Measurements from ENCODE around the gene SYTL4. TPM values are rescaled to one million over a fixed set of nuclear protein-coding genes. Genes with fewer than 3 reads are reported as not detected.
"Not testable (repeated sequence)": the region's sequence is repeated elsewhere in the genome, so short reads cannot be mapped to it uniquely, and the experiment has no call there.

Gene SYTL4
- total RNA-seq, 4 donors from 2014 or later, result 5.4 to 14.9 (median 6.9) TPM

DNA sequence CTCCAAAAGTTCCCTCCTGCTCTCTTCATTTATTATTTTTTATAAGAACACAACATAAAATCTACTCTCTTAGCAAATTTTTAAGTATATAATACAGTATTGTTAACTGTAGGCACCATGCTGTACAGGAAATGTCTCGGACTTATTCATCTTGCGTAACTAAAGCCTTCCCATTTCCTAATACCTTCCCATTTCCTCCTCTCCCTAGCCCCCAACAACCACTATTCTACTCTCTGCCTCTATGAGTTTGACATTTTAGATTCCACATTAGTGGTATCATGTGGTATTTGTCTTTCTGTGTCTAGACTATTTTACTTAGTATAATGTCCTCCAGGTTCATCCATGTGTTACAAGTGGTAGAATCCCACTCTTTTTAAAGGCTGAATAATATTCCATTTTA lies 15.8 kb upstream of the SYTL4 start:
- WGBS, 2 donors, result 83 to 85% methylated on average over 2 of the region's 2 CpGs
- TF ChIP-seq, protein P1, sequence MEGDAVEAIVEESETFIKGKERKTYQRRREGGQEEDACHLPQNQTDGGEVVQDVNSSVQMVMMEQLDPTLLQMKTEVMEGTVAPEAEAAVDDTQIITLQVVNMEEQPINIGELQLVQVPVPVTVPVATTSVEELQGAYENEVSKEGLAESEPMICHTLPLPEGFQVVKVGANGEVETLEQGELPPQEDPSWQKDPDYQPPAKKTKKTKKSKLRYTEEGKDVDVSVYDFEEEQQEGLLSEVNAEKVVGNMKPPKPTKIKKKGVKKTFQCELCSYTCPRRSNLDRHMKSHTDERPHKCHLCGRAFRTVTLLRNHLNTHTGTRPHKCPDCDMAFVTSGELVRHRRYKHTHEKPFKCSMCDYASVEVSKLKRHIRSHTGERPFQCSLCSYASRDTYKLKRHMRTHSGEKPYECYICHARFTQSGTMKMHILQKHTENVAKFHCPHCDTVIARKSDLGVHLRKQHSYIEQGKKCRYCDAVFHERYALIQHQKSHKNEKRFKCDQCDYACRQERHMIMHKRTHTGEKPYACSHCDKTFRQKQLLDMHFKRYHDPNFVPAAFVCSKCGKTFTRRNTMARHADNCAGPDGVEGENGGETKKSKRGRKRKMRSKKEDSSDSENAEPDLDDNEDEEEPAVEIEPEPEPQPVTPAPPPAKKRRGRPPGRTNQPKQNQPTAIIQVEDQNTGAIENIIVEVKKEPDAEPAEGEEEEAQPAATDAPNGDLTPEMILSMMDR (IDR thresholded peaks at IDR 0.05), result no peak
- TF ChIP-seq POLR2A (IDR thresholded peaks at IDR 0.05), result no peak
- DNase-seq, result no peak
- H3K27me3 ChIP-seq, result peaks cover 0 to 3% (median 0%) of the 10 kb centered on the region in 4 donors
- no peaks in the 10 kb centered on the region for H3K36me3 ChIP-seq
- no peak overlapping the region for H3K27ac ChIP-seq
- peaks cover 0 to 23% (median 0%) of the 10 kb centered on the region in 3 donors for H3K4me1 ChIP-seq
- no peaks in the 10 kb centered on the region for H3K9me3 ChIP-seq
- intact Hi-C loops (cut with DNase I), result no loop called here
- no peak overlapping the region for H3K4me3 ChIP-seq

DNA sequence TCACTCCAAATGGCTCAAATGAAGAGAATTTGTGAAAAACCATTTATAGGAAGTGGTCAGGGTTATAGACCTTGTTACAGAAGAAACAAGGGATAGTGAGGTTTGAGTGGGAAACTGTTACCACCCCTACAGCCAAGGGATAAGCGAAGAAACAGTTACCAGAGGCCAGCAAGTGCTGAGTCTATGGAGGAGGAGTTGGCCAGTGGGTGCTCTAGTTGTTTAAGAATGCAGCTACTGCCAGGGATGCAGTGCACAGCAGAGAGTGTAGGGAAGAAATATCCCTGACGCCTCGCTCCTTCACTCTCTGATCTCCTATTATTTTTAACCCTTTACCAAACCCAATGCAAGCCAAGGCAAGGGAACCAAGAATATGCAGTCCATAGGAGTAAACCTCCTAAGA lies 15.2 kb upstream of the SYTL4 start:
- DNase-seq, result no peak
- no peak for TF ChIP-seq POLR2A (IDR thresholded peaks at IDR 0.05)
- TF ChIP-seq, protein P1 (IDR thresholded peaks at IDR 0.05), result no peak
- Histone ChIP-seq H3K36me3 (no peaks in the 10 kb centered on the region), H3K4me1 (peaks cover 0 to 23% (median 0%) of the 10 kb centered on the region in 3 donors), H3K27ac (peak overlapping the region in 1 of 4 donors; percentile 67), H3K27me3 (peaks cover 0 to 3% (median 0%) of the 10 kb centered on the region in 4 donors), H3K9me3 (no peaks in the 10 kb centered on the region), H3K4me3 (no peak overlapping the region)
- intact Hi-C loops (cut with DNase I), result no loop called here
- WGBS, 2 donors, result 52 to 68% methylated on average over 3 of the region's 3 CpGs

DNA sequence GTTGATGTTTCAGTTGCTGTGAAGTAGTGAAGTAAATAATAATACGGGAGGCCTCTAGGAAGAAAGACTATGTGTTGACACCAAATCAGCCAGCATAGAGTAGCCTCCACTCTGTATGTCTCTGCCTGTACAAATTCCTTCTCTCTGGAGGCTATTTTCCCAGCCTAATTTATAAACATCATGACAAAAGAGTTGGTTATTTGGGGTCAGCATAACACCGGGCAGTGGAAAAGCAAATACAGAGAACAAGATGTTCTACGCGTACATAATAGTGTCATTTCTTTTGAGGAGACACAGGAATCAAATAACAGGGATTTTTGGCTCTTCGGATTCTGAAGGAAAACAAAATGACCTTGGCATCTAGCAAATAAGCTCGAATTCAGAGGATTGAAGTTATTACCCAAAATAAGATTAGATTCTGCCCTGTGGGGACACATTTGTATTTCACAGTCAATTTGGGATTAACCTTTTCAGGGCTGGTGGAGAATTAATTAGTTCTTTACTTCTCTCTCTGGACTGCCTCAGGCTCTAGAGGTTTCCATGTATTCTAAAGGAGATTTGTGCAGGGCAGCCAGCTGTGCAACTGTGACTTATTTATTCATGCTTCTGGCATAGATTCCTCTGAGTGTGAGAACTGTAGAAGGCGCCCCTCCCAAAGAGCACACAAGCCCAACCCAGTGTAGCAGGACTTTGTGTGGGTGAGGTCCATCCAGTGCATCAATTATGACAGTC lies 14.1 kb upstream of the SYTL4 start:
- Histone ChIP-seq H3K27ac (peak overlapping the region; percentile 22 to 69 (median 46)), H3K4me1 (peaks cover 0 to 23% (median 0%) of the 10 kb centered on the region in 3 donors), H3K9me3 (no peaks in the 10 kb centered on the region), H3K4me3 (peak overlapping the region in 1 of 4 donors; percentile 2), H3K36me3 (no peaks in the 10 kb centered on the region), H3K27me3 (peaks cover 0 to 3% (median 0%) of the 10 kb centered on the region in 4 donors)
- DNase-seq, result no peak
- TF ChIP-seq, protein P1 (IDR thresholded peaks at IDR 0.05), result no peak
- TF ChIP-seq POLR2A (IDR thresholded peaks at IDR 0.05), result no peak
- 28 to 36% methylated on average over 5 to 6 of the region's 7 CpGs for WGBS, 2 donors
- intact Hi-C loops (cut with DNase I), result no loop called here

DNA sequence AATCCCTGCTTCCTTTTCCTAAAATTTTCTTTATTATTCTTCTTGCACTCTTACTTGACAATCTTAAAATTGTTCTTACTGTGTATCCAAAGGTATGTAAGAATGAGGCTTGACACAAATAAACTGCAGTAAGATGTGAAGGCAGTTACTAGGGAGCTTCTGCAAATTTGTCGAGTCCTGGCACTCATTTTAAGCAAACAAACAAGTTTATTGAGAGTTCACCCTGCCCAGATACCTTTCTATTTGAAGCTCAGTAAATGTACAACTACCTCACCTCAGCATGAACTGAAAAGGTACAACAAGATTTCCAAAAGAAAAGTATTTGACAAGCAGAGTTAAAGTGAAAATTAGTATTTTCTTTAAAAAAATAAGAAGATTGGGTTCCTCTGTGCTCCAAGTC lies 13.3 kb upstream of the SYTL4 start:
- no peak for DNase-seq
- Histone ChIP-seq H3K27ac (peak overlapping the region in 2 of 4 donors; percentile 22 to 67), H3K9me3 (no peaks in the 10 kb centered on the region), H3K4me1 (peaks cover 0 to 23% (median 0%) of the 10 kb centered on the region in 3 donors), H3K27me3 (peaks cover 0 to 3% (median 0%) of the 10 kb centered on the region in 4 donors), H3K36me3 (no peaks in the 10 kb centered on the region), H3K4me3 (no peak overlapping the region)
- TF ChIP-seq, protein P1 (IDR thresholded peaks at IDR 0.05), result no peak
- no peak for TF ChIP-seq POLR2A (IDR thresholded peaks at IDR 0.05)
- WGBS, 2 donors, result 8 to 63% methylated on average over 1 of the region's 1 CpG
- intact Hi-C loops (cut with DNase I), result no loop called here

DNA sequence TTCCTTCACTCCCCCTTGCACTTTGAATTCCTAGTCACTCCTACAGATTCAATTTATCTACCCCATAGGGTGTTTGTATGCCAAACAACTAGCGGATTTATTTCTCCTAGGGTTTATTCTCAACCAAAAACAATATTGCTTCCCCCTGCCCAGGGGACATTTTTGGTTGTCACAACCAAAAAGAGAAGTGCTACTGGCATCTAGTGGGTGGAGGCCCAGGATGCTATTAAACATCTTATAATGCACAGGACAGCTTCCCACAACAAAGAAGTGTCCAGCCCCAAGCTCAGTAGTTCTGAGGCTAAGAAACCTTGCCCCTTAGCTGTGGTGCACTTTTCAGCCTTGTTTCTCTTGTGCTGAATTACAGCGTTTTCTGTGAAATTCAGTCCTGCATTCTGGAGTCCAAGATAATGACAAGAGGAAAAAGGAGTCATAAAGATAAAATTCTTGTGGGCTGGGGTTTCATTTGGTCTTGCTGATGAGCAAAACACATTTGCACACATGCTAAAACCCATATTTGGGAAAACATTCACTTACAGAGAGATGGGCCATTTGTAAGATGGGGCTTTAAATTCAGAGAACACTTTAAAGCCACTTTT lies 11.2 kb upstream of the SYTL4 start:
- H3K27ac ChIP-seq, result no peak overlapping the region
- DNase-seq, result no peak
- no peaks in the 10 kb centered on the region for H3K36me3 ChIP-seq
- WGBS, 2 donors, result 35 to 73% methylated on average over 2 of the region's 2 CpGs
- H3K27me3 ChIP-seq, result peaks cover 0 to 3% (median 0%) of the 10 kb centered on the region in 4 donors
- no peak for TF ChIP-seq POLR2A (IDR thresholded peaks at IDR 0.05)
- TF ChIP-seq, protein P1 (IDR thresholded peaks at IDR 0.05), result no peak
- H3K4me3 ChIP-seq, result no peak overlapping the region
- H3K4me1 ChIP-seq, result peaks cover 0 to 23% (median 0%) of the 10 kb centered on the region in 3 donors
- H3K9me3 ChIP-seq, result no peaks in the 10 kb centered on the region
- intact Hi-C loops (cut with DNase I), result no loop called here

DNA sequence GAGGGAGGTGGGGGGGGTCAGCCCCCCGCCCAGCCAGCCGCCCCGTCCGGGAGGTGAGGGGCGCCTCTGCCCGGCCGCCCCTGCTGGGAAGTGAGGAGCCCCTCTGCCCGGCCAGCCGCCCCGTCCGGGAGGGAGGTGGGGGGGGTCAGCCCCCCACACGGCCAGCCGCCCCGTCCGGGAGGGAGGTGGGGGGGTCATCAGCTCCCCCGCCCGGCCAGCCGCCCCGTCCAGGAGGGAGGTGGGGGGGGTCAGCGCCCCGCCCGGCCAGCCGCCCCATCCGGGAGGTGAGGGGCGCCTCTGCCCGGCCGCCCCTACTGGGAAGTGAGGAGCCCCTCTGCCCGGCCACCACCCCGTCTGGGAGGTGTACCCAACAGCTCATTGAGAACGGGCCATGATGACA lies 7.9 kb downstream of the SYTL4 start:
- H3K4me1 ChIP-seq; DNase-seq; H3K27me3 ChIP-seq; intact Hi-C loops (cut with DNase I); H3K27ac ChIP-seq; H3K36me3 ChIP-seq; H3K4me3 ChIP-seq; H3K9me3 ChIP-seq: not testable (repeated sequence)
- no CpG with 5 or more reads among the region's 30 CpGs for WGBS, 2 donors

Data from esophagus squamous epithelium (tissue), 5 donors.